ENCODE data around the gene ARHGEF26. TPM values are rescaled to one million over a fixed set of nuclear protein-coding genes. Genes with fewer than 3 reads are reported as not detected.

The ARHGEF26 gene
- total RNA-seq, 1 experiment from 2014 or later: 7.2 TPM

- Histone ChIP-seq H3K9me2 (ENCODE audit: insufficient read depth) (no peaks in the 10 kb centered on the region), H2AFZ (ENCODE audit: low read depth, low read length, poor library complexity, severe bottlenecking) (no peak overlapping the region), H3K4me3 (replicated peaks in 1 of 2; ENCODE audit: low read depth in 1 of 2, low read length in 2 of 2) (no peak overlapping the region), H4K20me1 (ENCODE audit: insufficient read depth) (no peaks in the 10 kb centered on the region), H3K9me3 (ENCODE audit: control insufficient read depth in 1 of 2, insufficient read depth in 1 of 2, low read depth in 1 of 2, low read length in 2 of 2) (no peaks in the 10 kb centered on the region), H3K27ac (ENCODE audit: low read depth, low read length) (no peak overlapping the region), H3K9ac (ENCODE audit: low read length) (no peak overlapping the region), H3K79me2 (ENCODE audit: insufficient read depth, low read length) (no peaks in the 10 kb centered on the region), H3K4me1 (ENCODE audit: control insufficient read depth in 1 of 2, insufficient read depth in 2 of 2, low read length in 2 of 2) (peaks cover 0 to 3% of the 10 kb centered on the region in 2 experiments; a peak in 1 of 4 replicates), H3K27me3 (ENCODE audit: insufficient read depth, low read length) (no peaks in the 10 kb centered on the region), H3K4me2 (ENCODE audit: low read length) (no peak overlapping the region), H3K36me3 (ENCODE audit: control insufficient read depth in 1 of 2, insufficient read depth in 2 of 2, low read length in 2 of 2) (no peaks in the 10 kb centered on the region)
- ATAC-seq (no peak), DNase-seq (ENCODE audit: low read depth, low spot score) (no peak)
- intact Hi-C loops (cut with micrococcal nuclease): no loop called here
- POLR2A ChIA-PET: no interaction called here
- CTCF ChIA-PET: no interaction called here
- no TSS peak for BruUV-seq (replicated peaks)
- TF ChIP-seq ZFX (IDR thresholded peaks at IDR 0.05) (no peak), TCF7L2 (IDR thresholded peaks at IDR 0.05; ENCODE audit: borderline replicate concordance, extremely low read depth, insufficient read depth, insufficient read length) (no peak), ATF3 (IDR thresholded peaks at IDR 0.05) (no peak), EZH2phosphoT487 (IDR thresholded peaks at IDR 0.05; ENCODE audit: borderline replicate concordance) (no peak), ZNF274 (IDR thresholded peaks at IDR 0.05; ENCODE audit: low read depth, low read length) (no peak)
- TF ChIP-seq, protein P1, sequence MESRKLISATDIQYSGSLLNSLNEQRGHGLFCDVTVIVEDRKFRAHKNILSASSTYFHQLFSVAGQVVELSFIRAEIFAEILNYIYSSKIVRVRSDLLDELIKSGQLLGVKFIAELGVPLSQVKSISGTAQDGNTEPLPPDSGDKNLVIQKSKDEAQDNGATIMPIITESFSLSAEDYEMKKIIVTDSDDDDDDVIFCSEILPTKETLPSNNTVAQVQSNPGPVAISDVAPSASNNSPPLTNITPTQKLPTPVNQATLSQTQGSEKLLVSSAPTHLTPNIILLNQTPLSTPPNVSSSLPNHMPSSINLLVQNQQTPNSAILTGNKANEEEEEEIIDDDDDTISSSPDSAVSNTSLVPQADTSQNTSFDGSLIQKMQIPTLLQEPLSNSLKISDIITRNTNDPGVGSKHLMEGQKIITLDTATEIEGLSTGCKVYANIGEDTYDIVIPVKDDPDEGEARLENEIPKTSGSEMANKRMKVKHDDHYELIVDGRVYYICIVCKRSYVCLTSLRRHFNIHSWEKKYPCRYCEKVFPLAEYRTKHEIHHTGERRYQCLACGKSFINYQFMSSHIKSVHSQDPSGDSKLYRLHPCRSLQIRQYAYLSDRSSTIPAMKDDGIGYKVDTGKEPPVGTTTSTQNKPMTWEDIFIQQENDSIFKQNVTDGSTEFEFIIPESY (IDR thresholded peaks at IDR 0.05; ENCODE audit: extremely low read depth, insufficient replicate concordance, low read length): no peak
- RAD21 ChIA-PET (ENCODE audit: low non-redundant PET in 1 of 2, low total read pairs in 2 of 2, uncharacterized antibody in 2 of 2, unreplicated experiment in 2 of 2): no interaction called here
Observed at GRCh38 chr3:154105218-154105975, 15.8 kb upstream of the ARHGEF26 start.

Measured in HCT116 (cell line).